Epithelial cell of esophagus (primary cell): ENCODE results near the gene PFKFB3.

ENCODE experiments used
- DNase-seq: peaks from one replicate; pipeline ENCODE4 v3.0.0; 2010; ENCODE audit warnings: low read depth
- H3K4me3 ChIP-seq: 2 replicates; pipeline ENCODE4 v1.5.1; 2011; ENCODE audit warnings: mild to moderate bottlenecking, low read length, control low read depth
- TF ChIP-seq, protein P1 (sequence below): IDR thresholded peaks from 2 replicates; pipeline ENCODE4 v1.5.1; 2011; ENCODE audit warnings: low read depth, mild to moderate bottlenecking, low read length, control low read depth, inconsistent platforms; ENCODE audit not compliant: insufficient read depth; ENCODE audit errors: missing control alignments

Gene PFKFB3

DNA sequence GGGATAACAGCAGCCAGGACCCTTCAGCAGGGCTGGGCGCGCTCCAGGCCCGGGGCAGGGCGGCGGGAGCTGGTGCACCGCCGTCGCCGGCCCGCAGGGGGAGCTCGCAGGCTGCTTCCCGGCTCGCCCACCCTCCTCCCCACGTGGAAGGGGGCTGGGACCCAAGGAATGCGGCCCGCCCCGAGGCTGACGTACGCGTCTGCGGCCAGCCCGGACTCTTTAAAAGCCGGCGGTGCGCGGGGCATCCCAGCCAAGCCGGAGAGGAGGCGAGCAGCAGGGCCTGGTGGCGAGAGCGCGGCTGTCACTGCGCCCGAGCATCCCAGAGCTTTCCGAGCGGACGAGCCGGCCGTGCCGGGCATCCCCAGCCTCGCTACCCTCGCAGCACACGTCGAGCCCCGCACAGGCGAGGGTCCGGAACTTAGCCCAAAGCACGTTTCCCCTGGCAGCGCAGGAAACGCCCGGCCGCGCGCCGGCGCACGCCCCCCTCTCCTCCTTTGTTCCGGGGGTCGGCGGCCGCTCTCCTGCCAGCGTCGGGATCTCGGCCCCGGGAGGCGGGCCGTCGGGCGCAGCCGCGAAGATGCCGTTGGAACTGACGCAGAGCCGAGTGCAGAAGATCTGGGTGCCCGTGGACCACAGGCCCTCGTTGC is at the start of gene PFKFB3:
Gene PFKFB3, plus strand, starts transcription at position 249 of the 647 bp plus-strand sequence. Its CDS starts 329 bp downstream, at position 578.
- TF ChIP-seq, protein P1, sequence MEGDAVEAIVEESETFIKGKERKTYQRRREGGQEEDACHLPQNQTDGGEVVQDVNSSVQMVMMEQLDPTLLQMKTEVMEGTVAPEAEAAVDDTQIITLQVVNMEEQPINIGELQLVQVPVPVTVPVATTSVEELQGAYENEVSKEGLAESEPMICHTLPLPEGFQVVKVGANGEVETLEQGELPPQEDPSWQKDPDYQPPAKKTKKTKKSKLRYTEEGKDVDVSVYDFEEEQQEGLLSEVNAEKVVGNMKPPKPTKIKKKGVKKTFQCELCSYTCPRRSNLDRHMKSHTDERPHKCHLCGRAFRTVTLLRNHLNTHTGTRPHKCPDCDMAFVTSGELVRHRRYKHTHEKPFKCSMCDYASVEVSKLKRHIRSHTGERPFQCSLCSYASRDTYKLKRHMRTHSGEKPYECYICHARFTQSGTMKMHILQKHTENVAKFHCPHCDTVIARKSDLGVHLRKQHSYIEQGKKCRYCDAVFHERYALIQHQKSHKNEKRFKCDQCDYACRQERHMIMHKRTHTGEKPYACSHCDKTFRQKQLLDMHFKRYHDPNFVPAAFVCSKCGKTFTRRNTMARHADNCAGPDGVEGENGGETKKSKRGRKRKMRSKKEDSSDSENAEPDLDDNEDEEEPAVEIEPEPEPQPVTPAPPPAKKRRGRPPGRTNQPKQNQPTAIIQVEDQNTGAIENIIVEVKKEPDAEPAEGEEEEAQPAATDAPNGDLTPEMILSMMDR, result peak; percentile 54
- peak; percentile 95 for DNase-seq
- peak within 1 kb of the TSS; percentile 66 for H3K4me3 ChIP-seq

GRCh38 chr10:6153845-6154244 is 48.9 kb upstream of the PFKFB3 start:
- no peak overlapping the region for H3K4me3 ChIP-seq
- TF ChIP-seq, protein P1, result no peak
- DNase-seq, result no peak

GRCh38 chr10:6154566-6154965 is 48.2 kb upstream of the PFKFB3 start:
- TF ChIP-seq, protein P1, result no peak
- no peak for DNase-seq
- no peak overlapping the region for H3K4me3 ChIP-seq

- no peak for DNase-seq
- TF ChIP-seq, protein P1, result no peak
Measured at GRCh38 chr10:6158276-6158675, 44.5 kb upstream of the PFKFB3 start.

GRCh38 chr10:6161921-6162320 is 40.8 kb upstream of the PFKFB3 start:
- TF ChIP-seq, protein P1, result no peak
- DNase-seq, result no peak
- no peak overlapping the region for H3K4me3 ChIP-seq

More at GRCh38 chr10:6158276-6158675, 44.5 kb upstream of the PFKFB3 start:
- H3K4me3 ChIP-seq, result no peak overlapping the region

DNA sequence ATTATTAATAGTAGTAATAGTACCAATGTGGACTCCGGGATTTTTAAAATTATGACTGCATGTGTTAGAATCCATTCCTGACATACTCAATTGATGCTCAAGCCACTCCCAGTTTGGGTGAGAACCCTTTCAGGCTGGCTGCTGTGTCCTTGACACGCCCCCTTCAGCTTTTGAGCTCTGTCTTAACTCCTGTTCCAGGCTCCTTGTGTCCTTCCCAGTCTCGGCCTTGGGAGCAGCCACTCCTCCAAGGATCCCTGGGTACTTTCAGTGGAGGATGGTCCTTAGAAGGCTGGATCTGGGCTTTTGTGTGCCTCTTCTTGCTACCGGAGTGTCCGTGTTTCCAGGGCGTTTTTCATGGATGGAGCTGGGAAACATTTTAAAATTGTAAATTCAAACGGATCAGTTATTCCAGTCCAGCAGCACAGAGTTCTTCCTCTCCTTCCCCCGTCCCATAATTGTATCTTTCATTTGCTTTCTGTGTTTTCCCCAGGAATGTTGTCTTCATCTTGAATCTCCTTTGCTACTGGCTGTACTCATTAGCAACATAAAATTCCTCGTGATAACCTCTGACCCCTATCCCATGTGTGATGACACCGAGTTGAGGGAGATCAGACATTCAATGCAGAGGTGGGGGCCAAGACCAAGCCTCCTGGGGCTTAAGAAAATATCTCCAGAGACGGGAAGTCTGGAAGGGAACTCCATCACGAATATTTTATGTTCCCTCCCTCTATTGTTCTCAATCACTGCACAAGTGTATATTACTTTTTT is 40.0 kb upstream of the PFKFB3 start:
- peak overlapping the region; percentile 32 for H3K4me3 ChIP-seq
- TF ChIP-seq, protein P1, result no peak
- no peak for DNase-seq
